ENCODE results near the gene TGFB3.

TGFB3 gene

DNA sequence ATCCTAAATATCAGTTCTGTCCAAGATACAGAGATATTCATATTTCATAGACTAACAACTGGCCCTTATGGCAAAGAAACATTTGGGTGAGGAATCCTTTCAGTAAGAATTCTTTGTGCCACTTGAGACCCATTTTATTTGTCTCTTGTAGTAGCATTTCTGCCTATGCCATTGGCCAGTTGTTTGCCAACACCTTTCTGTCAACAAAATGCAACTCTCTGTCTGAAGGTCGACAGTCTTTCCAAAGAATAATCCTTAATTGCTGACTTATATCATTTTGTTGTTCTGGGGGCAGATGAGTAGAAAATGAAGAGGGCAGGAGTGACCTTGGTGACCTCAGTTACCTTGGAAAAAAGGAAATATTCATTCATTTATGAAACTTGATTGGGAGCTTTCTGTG is 14.7 kb upstream of the TGFB3 start:
- H3K4me1 Mint-ChIP-seq = peaks cover 13% of the 10 kb centered on the region
- no peak for DNase-seq (ENCODE audit: low spot score in 2 of 2)
- peaks cover 19% of the 10 kb centered on the region for H3K36me3 Mint-ChIP-seq
- no peak for ATAC-seq
- H3K4me3 Mint-ChIP-seq = no peak overlapping the region
- no peak overlapping the region for H3K27ac Mint-ChIP-seq
- no peaks in the 10 kb centered on the region for H3K9me3 Mint-ChIP-seq

DNA sequence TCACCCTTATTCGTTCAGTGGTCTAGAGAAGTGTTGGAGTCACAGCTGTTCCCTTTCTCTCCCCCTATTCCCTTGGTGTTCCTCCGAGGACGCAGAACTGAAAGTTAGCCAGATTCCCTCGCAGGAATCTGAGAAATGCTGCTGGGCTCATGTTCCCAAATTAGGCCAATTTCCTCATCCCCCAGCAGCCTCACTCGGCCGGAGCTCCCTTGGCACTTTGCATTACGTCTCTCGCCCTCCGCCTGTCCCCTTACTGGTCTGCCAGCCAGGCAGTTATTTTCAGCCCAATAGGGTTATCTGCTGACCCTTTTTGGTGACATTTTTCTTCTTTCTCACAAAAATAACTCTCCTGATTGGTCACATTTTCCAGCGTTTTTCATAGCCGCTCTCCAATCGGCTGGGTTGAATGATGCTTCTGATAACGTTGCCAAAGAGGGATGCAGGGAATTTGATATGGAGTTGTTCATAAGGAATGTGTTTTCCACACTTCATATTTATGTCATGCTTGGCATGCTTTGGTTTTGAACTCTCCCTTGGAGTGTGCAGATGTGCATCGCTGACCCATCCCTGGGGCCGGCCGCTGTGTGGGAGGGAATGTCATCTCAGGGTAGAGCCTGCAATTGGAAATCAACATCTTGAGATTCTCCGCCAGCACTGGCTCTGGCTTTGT is 13.7 kb upstream of the TGFB3 start:
- H3K27ac Mint-ChIP-seq = no peak overlapping the region
- no peaks in the 10 kb centered on the region for H3K9me3 Mint-ChIP-seq
- H3K4me3 Mint-ChIP-seq = no peak overlapping the region
- peaks cover 14% of the 10 kb centered on the region for H3K36me3 Mint-ChIP-seq
- DNase-seq (ENCODE audit: low spot score in 2 of 2) = no peak
- peaks cover 13% of the 10 kb centered on the region for H3K4me1 Mint-ChIP-seq
- no peak for ATAC-seq

DNA sequence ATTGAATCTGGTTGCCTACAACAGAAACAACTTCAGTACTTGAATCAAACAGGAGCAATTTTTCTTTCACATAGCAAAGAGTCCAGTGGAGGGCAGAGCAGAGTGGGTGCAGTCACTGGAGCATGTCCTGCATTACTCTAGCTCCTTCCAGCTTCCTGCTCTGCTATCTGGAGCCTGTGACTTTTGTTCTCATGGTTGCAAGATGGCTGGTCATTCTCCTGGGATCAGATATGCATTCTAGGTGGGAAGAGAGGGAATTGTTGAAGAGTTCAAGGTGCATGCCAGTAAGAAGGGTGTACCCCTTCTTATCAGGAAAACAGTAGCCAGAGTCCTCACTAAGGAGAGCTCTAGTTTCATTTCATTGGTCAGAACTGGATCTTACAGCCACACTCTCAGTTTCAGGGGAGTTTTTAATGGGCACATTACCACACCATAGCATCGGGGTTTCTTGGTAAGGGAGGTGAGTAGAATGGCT is 11.8 kb upstream of the TGFB3 start:
- peaks cover 13% of the 10 kb centered on the region for H3K4me1 Mint-ChIP-seq
- H3K9me3 Mint-ChIP-seq = no peaks in the 10 kb centered on the region
- peak; percentile 77 for ATAC-seq
- DNase-seq (ENCODE audit: low spot score in 2 of 2) = peak in 1 of 2 donors; percentile 49
- H3K36me3 Mint-ChIP-seq = peaks cover 5% of the 10 kb centered on the region
- H3K4me3 Mint-ChIP-seq = no peak overlapping the region
- H3K27ac Mint-ChIP-seq = no peak overlapping the region

DNA sequence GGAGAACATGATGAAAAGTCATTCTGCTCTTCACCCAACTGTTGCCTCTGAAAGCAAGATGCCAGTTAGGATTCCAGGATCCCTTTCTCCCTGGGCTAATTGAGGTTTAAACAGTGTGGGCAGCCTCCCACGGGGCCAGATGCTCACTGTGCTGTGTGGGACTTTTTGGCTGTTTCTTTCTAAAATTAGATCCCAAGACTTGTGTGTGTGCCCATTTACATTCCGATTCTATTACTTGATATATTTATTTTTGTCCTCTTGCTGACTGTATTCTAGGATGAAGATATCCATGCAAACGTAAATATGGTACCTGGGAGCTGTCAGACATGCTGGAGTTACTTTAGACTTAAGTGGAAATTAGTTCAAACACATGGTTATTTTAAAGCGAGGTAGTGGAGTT is 10.0 kb upstream of the TGFB3 start:
- no peak for ATAC-seq
- H3K36me3 Mint-ChIP-seq = peaks cover 5% of the 10 kb centered on the region
- H3K9me3 Mint-ChIP-seq = no peaks in the 10 kb centered on the region
- peaks cover 16% of the 10 kb centered on the region for H3K4me1 Mint-ChIP-seq
- no peak for DNase-seq (ENCODE audit: low spot score in 2 of 2)
- H3K27ac Mint-ChIP-seq = no peak overlapping the region
- no peak overlapping the region for H3K4me3 Mint-ChIP-seq

DNA sequence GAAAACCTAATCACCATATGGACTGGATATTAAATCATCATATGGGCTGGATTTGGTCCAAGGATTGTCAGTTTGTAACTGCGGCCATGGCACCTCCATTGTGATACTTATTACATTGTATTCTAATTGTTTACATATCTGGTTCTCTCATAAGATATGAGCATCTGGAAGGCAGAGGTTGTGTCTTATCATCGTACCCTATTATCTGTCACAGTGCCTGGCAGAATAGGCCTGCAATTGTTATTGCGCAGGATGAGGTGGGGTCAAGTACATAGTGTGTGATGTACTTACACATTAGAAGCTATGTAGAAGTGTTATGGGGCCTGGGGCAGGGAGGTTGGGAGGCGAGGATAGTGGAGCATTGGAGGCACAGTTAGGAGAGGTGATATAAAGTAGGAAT is 8.5 kb upstream of the TGFB3 start:
- no peaks in the 10 kb centered on the region for H3K9me3 Mint-ChIP-seq
- H3K27ac Mint-ChIP-seq = no peak overlapping the region
- H3K4me3 Mint-ChIP-seq = no peak overlapping the region
- no peaks in the 10 kb centered on the region for H3K36me3 Mint-ChIP-seq
- ATAC-seq (no peak), DNase-seq (ENCODE audit: low spot score in 2 of 2) (no peak)
- H3K4me1 Mint-ChIP-seq = peaks cover 25% of the 10 kb centered on the region

DNA sequence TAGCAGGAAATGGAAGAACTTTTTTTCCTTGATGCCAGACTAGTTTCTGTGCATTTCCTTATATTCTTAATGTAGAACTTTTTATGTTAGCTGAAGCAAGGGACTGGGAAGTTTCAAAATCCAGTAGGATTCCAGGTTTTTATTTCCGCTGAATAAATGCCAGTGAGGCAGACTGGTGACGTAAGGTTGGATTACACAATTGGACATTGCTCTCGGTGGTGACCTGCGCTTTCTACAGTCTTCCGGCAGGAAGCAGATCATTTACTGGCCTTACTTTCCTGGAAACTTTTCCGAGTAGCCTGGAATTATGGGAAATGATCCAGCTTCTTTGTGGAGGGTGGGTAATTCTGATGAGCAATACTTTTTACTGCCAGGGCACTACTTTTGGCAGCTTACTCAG is 7.3 kb upstream of the TGFB3 start:
- Mint-ChIP-seq H3K27ac (no peak overlapping the region), H3K4me3 (no peak overlapping the region), H3K9me3 (no peaks in the 10 kb centered on the region), H3K4me1 (peaks cover 20% of the 10 kb centered on the region), H3K36me3 (no peaks in the 10 kb centered on the region)
- DNase-seq (ENCODE audit: low spot score in 2 of 2) (no peak), ATAC-seq (no peak)

DNA sequence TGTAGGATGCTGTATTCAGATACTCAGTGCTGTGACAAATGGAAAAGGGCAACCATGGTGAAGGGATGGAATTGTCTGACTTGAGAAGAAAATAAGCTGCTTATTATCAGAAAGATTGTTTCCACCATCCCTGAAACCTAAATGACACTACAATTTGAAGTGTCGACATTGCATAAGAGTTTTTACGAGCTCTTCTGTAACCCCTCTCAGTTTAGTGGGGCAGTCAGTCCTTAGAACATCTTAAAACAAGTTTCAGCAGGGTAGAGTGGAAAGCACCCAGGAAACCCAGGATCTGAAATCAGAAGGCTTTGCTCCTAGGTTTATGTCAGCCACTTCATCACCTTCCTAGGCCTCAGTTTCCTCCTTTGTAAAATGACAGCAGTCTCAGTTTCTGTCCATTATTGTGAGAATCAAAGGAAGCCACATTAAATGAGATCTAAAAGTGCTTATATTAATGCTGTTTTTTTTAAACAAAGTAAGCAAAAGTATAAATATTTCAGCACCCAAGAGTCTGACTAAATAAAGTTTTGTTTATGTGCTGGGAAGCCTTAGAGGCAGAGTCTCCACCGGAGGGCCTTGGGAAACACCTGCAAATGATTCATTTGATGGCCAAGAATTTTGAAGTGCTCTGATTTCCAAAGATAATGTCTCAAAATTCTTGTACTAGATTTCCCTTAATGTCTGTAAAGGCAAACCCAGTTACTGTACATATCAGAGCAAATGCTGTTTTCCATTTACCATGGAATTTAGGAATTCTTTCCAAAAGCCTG is 5.6 kb upstream of the TGFB3 start:
- Mint-ChIP-seq H3K4me1 (peaks cover 12% of the 10 kb centered on the region), H3K27ac (no peak overlapping the region), H3K9me3 (no peaks in the 10 kb centered on the region), H3K4me3 (no peak overlapping the region), H3K36me3 (peaks cover 5% of the 10 kb centered on the region)
- no peak for ATAC-seq
- no peak for DNase-seq (ENCODE audit: low spot score in 2 of 2)

DNA sequence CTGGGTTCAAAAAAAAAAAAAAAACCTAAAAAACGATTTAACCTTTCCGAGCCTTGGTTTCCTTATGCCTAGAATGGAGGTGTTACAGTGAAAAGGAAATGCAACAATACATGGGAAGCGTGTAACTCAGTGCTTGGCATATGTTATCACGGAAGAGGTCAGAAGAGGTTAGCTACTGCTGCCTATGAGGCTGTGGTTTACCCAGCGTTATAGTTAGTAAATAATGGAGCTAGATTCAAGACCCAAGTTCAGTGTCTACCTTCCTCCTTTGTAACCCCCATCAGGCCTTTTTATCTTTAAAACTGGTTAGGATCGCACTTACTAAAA is 4.6 kb upstream of the TGFB3 start:
- ATAC-seq = no peak
- DNase-seq (ENCODE audit: low spot score in 2 of 2) = no peak
- peaks cover 19% of the 10 kb centered on the region for H3K4me1 Mint-ChIP-seq
- H3K27ac Mint-ChIP-seq = peak overlapping the region; percentile 87
- H3K36me3 Mint-ChIP-seq = peaks cover 5% of the 10 kb centered on the region
- peak overlapping the region; percentile 82 for H3K4me3 Mint-ChIP-seq
- H3K9me3 Mint-ChIP-seq = no peaks in the 10 kb centered on the region

DNA sequence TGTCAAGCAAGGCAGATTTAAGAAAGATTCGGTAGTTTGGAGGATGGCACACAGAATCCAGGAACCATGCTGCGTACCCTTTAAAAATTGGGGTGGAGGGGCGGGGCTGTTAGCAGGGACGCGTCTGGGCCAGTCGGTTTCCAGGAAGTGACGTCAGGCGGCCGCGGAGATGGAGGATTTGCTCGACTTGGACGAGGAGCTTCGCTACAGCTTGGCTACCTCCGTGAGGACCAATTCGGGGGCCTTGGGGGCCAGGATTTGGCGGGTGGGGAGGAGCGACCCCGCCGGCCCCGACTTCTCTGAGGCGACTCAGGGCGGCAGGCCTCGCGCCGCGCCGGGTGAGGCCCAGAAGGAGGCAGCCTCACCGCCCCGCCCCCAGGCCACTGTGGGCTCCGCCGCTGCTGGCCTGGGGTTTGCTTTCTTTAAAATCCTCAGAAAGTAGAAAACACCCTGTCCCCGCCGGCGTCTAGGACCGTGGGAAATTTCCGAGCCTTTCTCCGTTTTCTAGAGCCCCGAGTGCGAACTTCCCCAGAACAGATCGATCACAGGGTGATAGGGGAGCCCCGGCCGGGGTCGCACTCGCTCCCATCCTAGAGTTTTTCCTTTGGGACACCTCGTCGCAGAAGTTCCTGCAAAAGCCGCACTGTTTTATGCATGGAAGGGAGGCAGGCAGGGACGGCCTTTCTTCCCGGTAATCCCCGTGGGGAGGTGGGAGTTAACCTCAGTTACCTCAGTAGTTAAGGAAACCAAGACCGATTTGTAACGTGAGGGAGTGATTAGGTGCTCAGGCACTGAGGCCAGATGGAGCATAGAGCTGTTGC is 4.0 kb upstream of the TGFB3 start, which contains the start of gene IFT43:
IFT43 (plus strand) TSS at position 146 of the 821 bp plus-strand sequence; CDS start at position 170, 24 bp downstream.
- no peaks in the 10 kb centered on the region for H3K9me3 Mint-ChIP-seq
- peaks cover 5% of the 10 kb centered on the region for H3K36me3 Mint-ChIP-seq
- peak within 1 kb of the TSS; percentile 82 for H3K4me3 Mint-ChIP-seq
- DNase-seq (ENCODE audit: low spot score in 2 of 2) (peak; percentile 78 to 95), ATAC-seq (peak; percentile 76)
- H3K4me1 Mint-ChIP-seq = peaks cover 25% of the 10 kb centered on the region
- H3K27ac Mint-ChIP-seq = peak within 1 kb of the TSS; percentile 87

DNA sequence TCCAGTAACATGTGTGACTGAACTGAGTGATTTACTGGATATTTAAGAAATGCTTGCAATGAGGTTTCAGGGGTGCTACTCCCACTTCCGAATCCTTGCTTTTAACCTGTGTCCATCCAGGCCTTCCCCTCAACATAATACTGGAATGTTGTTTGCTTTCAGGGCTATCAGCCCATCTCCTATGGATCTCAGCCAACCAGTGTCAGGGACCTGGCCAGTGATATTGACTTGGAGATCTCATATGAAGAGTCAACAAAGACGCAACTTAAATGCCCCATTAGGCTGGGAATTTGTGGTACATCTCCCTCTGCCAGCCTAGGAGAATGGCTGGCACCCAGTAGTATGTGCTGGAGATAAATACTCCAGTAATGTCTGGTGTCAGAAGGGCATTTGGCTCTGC is 2.9 kb upstream of the TGFB3 start:
- Mint-ChIP-seq H3K4me3 (no peak overlapping the region), H3K9me3 (no peaks in the 10 kb centered on the region), H3K4me1 (peaks cover 34% of the 10 kb centered on the region), H3K36me3 (peaks cover 5% of the 10 kb centered on the region), H3K27ac (no peak overlapping the region)
- ATAC-seq (no peak), DNase-seq (ENCODE audit: low spot score in 2 of 2) (no peak)

DNA sequence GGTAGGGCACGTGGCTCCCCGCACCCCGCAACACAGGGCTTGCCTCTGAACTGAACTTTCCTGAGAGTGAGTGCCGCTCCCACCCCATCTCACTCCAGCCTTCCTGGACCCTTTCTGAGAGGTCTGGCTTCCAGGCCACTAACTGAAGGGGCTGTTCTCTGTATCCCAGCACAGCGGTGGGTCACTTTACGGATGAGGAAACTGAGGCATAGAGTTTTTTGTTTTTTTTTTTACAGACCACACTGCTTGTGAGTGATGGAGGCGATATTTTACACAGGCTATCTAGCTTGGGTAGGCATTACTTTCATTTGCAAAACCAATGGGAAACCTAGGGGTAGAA is 1.2 kb upstream of the TGFB3 start:
- Mint-ChIP-seq H3K4me1 (peaks cover 51% of the 10 kb centered on the region), H3K36me3 (peaks cover 5% of the 10 kb centered on the region), H3K27ac (no peak overlapping the region), H3K9me3 (no peaks in the 10 kb centered on the region), H3K4me3 (peak overlapping the region; percentile 79)
- ATAC-seq = no peak
- DNase-seq (ENCODE audit: low spot score in 2 of 2) = no peak

DNA sequence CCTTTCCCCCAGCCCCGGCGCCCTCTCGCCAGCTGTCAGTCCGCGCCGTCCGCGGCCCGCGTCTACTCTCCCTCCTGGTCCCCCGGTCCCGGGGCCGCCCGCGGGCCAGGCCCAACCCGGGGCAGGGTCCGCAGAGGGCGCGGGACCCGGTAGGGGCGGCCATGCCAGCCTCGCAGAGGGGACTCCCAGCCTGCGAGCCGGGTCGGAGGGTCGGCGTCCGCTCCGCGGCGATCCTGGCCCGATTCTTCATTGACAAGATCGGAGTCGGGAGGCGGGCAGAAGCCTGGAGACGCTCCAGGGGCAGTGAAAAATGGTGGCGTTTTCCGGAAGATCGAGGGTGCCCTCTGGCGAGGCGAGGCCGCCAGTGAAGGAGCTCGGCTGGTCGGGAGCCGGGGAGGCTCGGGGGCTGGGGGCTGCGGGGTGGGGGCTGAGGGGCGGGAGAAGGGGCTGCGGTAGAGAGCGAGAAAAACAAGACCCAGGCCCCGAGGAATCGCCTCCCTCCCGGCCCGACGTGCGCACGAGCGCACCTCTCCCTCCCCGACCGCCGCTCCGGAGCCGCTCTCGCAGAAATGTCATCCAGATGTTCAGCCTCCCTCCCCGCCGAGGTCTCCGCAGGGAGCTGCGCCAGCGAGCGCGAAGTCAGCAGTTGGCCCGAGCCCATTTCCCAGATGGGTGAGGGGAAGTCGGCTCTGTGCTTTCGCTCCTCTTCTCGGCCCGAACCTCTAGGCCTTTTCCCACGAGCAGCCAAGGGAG is 647 bp upstream of the TGFB3 start:
- Mint-ChIP-seq H3K27ac (peak overlapping the region; percentile 80), H3K4me1 (peaks cover 54% of the 10 kb centered on the region), H3K36me3 (peaks cover 5% of the 10 kb centered on the region), H3K4me3 (peak overlapping the region; percentile 79), H3K9me3 (no peaks in the 10 kb centered on the region)
- ATAC-seq (peak; percentile 78), DNase-seq (ENCODE audit: low spot score in 2 of 2) (peak; percentile 73 to 90)

DNA sequence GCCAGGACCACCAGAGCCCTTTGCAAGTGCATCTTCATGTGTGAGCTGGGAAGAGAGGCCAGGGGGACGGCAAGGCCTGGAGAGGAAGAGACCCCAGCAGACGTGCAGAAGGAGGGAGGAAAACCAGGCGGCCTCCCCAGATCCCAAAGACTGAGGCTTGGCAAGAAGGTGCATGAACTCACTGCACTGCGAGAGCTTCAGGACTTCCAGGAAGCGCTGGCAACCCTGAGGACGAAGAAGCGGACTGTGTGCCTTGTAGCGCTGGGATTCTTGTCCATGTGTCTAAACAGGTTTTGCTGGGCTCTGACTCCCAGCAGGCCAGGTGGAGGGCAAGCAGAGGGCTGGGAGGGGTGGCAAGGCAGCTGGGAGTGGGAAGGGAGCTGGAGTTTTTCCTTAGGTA is 939 bp downstream of the TGFB3 start:
- peak overlapping the region; percentile 69 for H3K27ac Mint-ChIP-seq
- H3K9me3 Mint-ChIP-seq = no peaks in the 10 kb centered on the region
- H3K36me3 Mint-ChIP-seq = peaks cover 5% of the 10 kb centered on the region
- H3K4me1 Mint-ChIP-seq = peaks cover 42% of the 10 kb centered on the region
- ATAC-seq (no peak), DNase-seq (ENCODE audit: low spot score in 2 of 2) (no peak)
- peak overlapping the region; percentile 79 for H3K4me3 Mint-ChIP-seq

DNA sequence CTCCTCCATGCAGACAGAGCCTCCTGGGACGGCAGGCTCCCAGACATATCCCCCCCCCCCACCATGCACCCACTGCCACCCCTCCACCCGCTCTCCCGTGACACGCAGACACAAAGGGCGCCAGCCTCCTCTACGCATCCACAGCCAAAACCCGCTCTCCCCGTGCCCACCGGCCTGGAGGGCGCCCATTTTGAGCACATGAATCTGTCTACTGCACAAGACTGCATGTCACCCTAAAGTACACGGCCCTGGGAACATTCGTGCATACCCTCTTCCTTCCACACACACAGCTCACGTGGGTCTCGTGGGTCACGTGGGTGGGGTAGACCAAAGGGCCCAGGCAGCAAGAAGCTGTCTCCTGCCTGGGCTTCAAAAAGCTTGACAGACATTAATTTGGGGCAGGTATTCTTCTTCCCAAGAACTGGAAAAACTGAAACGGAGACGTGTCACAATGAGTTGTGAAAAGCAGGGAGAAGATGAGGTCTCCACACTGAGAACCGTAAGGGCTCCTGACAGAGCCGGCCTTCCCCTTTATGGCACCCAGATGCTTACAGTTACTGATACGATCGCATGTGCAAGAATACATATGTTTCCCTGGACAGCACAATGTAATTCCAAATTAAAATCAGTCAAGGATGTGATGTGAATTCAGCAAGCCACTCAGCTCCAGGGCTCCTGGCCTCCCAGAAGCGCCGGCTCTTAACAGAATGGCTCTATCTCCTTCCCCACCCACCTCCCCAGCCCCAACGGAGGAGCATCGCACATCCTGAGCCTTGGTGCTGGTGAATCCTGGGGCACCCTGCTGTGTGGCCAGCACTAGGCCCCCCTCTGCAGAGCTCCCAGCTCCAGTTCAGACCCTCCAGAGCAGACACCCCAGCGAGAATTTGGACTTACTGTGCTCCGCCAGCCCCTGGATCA is 1.9 kb downstream of the TGFB3 start:
- Mint-ChIP-seq H3K36me3 (peaks cover 5% of the 10 kb centered on the region), H3K27ac (peak overlapping the region; percentile 69), H3K9me3 (no peaks in the 10 kb centered on the region), H3K4me3 (peak overlapping the region; percentile 79), H3K4me1 (peaks cover 42% of the 10 kb centered on the region)
- DNase-seq (ENCODE audit: low spot score in 2 of 2) (no peak), ATAC-seq (no peak)

Measured in stimulated activated effector memory CD8-positive, alpha-beta T cell treated with anti-CD3 and anti-CD28 coated beads, Interleukin-12 subunit alpha, Interleukin-12 subunit beta, amount 100 ng/mL, for 72 hours (primary cell).